Astrocyte of the spinal cord (primary cell): Measurements from ENCODE around the gene JCAD.

Experiments used
- DNase-seq: peaks from one replicate; pipeline ENCODE4 v3.0.0; 2011; ENCODE audit warnings: low read depth, low spot score
- H3K4me3 ChIP-seq: 2 replicates; pipeline ENCODE4 v1.5.1; 2011; ENCODE audit warnings: low read depth, mild to moderate bottlenecking, low read length, moderate library complexity
- in situ Hi-C: cut with HindIII; loops from 2 replicates; pipeline ENCODE4 v1.10.0; 2017; ENCODE audit warnings: low sequenced_read_pairs
- TF ChIP-seq, protein P1 (sequence below): IDR thresholded peaks from 2 replicates; pipeline ENCODE4 v1.5.1; 2012; ENCODE audit warnings: low read depth, mild to moderate bottlenecking, low read length, inconsistent platforms

Gene JCAD

DNA sequence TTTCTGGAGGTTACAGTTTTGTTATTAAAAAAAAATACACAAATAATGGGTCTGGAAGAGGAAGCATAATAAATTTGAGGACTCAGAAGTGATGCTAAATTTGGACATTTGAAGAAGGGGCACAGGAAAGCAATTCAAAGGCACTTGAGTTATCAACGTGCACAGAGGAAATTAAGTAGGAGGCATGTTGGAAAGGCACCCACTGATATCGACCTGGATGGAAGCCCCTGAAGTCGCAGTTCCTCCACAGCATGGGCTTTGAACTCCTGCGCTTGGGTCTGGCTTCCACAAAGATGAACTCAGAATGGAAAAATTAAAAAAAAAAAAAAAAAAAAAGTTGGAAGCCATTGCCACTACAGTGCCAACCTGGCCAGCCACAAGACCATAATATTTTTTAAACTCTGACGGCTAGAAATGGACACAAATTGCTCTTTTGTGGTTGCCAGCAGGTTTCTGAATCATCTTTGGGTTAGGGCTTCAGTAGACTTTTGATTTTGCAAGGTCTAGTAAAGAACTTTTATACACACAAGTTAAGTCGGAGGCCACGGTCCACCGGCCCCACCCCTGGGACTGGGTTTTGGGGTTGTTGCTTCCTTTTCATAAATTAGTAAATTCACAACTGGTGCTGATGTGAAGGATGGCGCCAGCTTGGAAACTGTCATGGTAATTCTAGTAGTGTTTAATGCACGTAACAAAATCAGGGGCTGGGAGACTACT, 21.6 kb downstream of the JCAD start:
- H3K4me3 ChIP-seq = no peak overlapping the region
- in situ Hi-C loops = no loop called here
- TF ChIP-seq, protein P1, sequence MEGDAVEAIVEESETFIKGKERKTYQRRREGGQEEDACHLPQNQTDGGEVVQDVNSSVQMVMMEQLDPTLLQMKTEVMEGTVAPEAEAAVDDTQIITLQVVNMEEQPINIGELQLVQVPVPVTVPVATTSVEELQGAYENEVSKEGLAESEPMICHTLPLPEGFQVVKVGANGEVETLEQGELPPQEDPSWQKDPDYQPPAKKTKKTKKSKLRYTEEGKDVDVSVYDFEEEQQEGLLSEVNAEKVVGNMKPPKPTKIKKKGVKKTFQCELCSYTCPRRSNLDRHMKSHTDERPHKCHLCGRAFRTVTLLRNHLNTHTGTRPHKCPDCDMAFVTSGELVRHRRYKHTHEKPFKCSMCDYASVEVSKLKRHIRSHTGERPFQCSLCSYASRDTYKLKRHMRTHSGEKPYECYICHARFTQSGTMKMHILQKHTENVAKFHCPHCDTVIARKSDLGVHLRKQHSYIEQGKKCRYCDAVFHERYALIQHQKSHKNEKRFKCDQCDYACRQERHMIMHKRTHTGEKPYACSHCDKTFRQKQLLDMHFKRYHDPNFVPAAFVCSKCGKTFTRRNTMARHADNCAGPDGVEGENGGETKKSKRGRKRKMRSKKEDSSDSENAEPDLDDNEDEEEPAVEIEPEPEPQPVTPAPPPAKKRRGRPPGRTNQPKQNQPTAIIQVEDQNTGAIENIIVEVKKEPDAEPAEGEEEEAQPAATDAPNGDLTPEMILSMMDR = no peak
- no peak for DNase-seq

DNA sequence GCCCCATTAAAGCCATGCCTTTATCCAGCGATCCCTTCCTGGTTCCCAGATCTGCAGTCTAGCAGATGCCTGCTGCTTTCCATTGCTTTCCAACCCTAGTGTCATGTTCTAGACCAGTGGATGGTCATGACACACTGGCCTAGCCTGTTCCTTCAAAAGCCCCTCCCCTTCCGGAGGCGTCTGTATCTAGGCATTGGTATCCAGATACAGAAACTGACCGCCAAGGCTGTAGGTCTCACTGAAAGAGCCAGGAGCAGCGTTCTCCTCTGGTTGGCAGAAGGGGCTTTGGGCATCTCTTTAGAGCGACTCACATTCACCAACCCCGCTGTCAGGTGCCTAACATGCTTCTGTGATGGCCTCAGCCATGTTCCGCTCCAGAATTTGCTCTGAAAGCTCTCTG, 22.6 kb downstream of the JCAD start:
- H3K4me3 ChIP-seq = no peak overlapping the region
- DNase-seq = no peak
- in situ Hi-C loops = no loop called here
- TF ChIP-seq, protein P1 = no peak

DNA sequence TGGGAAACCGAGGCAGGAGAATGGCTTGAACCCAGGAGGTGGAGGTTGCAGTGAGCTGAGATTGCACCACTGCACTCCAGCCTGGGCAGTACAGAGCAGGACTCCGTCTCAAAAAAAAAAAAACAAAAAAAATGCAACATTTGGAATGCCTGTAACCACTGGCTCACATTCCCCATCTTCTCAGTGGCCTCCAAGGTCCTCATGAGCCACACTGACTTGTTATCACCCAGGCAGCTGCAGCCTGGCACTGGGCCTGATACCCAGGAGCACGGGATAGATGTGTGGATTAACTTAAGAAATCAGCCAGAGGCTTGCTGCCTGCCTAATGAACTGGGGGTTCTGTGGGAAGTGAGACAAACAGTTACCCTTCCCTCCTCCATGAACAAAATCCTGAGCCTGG, 23.0 kb downstream of the JCAD start:
- in situ Hi-C loops = no loop called here

DNA sequence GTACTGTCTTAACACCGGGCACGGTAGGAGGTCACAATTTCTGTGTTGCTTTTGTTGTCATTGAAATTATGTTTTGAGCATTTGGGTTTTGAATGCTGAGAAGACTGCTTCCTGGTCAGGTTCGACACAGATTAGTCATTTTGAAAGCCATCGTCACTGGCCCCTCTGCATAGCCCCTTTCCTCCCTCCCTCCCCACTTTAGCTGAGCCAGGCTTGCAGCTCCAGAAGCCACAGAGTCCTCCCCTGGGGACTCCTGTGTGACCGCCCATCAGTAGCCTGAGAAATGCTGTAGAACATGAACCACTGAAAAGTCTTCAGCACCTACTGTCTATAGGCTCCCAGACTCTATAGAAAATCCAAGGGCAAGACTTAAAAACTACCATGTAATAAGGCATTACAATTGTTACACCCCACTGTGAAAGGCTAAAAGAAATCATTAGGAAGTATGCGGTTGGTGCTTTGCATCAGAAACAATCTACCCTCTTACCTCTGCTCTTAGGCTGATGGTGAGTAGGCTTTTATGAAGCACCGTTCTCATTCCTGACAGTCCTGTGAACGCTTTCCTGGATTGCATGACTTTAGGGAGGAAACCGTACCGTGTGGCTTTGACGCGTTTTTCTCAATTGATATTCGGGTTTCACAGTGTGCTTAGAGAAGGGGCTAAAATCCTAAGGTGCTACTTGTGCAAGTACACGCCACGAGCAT, 24.8 kb downstream of the JCAD start:
- no peak for DNase-seq
- H3K4me3 ChIP-seq = no peak overlapping the region
- TF ChIP-seq, protein P1 = no peak
- in situ Hi-C loops = no loop called here

More for the DNA sequence above, 23.0 kb downstream of the JCAD start:
- no peak overlapping the region for H3K4me3 ChIP-seq
- TF ChIP-seq, protein P1 = no peak
- DNase-seq = no peak

DNA sequence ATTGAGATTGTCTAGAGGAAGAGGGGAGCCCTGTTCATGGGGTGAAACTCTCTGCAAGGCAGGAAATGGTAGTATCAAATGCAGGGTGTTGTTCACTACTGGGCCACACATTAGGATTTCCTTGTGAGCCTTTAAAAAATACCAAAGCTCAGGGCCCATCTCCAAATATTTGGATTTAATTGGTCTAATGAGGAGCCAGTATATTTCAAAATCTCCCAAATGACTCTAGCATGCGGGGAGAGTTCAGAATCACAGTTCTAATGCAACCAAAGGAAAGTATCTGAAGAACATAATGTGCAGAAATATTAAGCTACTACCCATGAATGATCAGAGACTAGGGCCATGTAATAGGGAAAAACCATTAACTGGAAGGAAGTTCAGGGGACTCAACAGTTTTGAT, 27.3 kb downstream of the JCAD start:
- no peak overlapping the region for H3K4me3 ChIP-seq
- in situ Hi-C loops = no loop called here
- no peak for DNase-seq
- TF ChIP-seq, protein P1 = no peak

DNA sequence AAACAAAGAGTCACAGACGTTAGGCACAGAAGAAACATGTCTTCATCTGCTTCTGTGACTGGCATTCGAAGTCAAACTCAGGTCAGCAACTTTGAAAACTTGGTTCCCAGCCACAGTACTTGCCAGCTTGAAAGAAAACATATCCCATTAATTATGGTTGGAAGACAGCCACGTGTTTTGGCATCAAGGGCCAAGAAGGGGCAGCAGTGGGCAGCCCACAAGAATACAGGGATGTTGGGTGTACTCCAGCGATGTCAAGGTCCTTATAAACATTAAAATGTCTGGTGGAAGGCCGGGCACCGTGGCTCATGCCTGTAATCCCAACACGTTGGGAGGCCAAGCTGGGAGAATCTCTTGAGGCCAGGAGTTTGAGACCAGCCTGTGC, 29.5 kb downstream of the JCAD start:
- in situ Hi-C loops = no loop called here
- DNase-seq = no peak
- TF ChIP-seq, protein P1 = no peak
- H3K4me3 ChIP-seq = no peak overlapping the region
